Measurements from ENCODE around the gene LGR6. TPM values are rescaled to one million over a fixed set of nuclear protein-coding genes. Genes with fewer than 3 reads are reported as not detected.

Gene LGR6
- total RNA-seq, 2 experiments from 2014 or later = not detected

- no peak for DNase-seq
- H3K27ac Mint-ChIP-seq = no peak overlapping the region
- H3K36me3 Mint-ChIP-seq (ENCODE audit: low read depth) = no peaks in the 10 kb centered on the region
- H3K4me1 Mint-ChIP-seq = peaks cover 2% of the 10 kb centered on the region
- no peak overlapping the region for H3K4me3 Mint-ChIP-seq
- ChIA-PET POLR2A (no interaction called here), CTCF (no interaction called here)
- H3K27me3 Mint-ChIP-seq = no peaks in the 10 kb centered on the region
- H3K9me3 Mint-ChIP-seq = no peaks in the 10 kb centered on the region
Measured at GRCh38 chr1:202357506-202357905, 163.9 kb downstream of the LGR6 start.

GRCh38 chr1:202361224-202361623 lies 167.6 kb downstream of the LGR6 start:
- Mint-ChIP-seq H3K27me3 (no peaks in the 10 kb centered on the region), H3K27ac (no peak overlapping the region), H3K36me3 (ENCODE audit: low read depth) (no peaks in the 10 kb centered on the region), H3K9me3 (no peaks in the 10 kb centered on the region), H3K4me3 (no peak overlapping the region), H3K4me1 (peaks cover 2% of the 10 kb centered on the region)
- ChIA-PET CTCF (interaction anchor here (0.7 kb wide), 1 partner anchor 630 kb away, joined by 3 read pairs; no protein-coding TSS in a partner anchor), POLR2A (no interaction called here)
- DNase-seq = no peak

GRCh38 chr1:202361701-202362100 lies 168.1 kb downstream of the LGR6 start:
- CTCF ChIA-PET = no interaction called here
- peaks cover 2% of the 10 kb centered on the region for H3K4me1 Mint-ChIP-seq

GRCh38 chr1:202362212-202362611 lies 168.6 kb downstream of the LGR6 start:
- Mint-ChIP-seq H3K36me3 (ENCODE audit: low read depth) (no peaks in the 10 kb centered on the region), H3K9me3 (no peaks in the 10 kb centered on the region), H3K27me3 (no peaks in the 10 kb centered on the region), H3K4me3 (no peak overlapping the region), H3K4me1 (peaks cover 2% of the 10 kb centered on the region), H3K27ac (no peak overlapping the region)
- no peak for DNase-seq
- CTCF ChIA-PET = no interaction called here
- POLR2A ChIA-PET = no interaction called here

More at GRCh38 chr1:202361701-202362100, 168.1 kb downstream of the LGR6 start:
- no peak for DNase-seq
- Mint-ChIP-seq H3K9me3 (no peaks in the 10 kb centered on the region), H3K27me3 (no peaks in the 10 kb centered on the region), H3K27ac (no peak overlapping the region), H3K4me3 (no peak overlapping the region), H3K36me3 (ENCODE audit: low read depth) (no peaks in the 10 kb centered on the region)
- POLR2A ChIA-PET = no interaction called here

- no peaks in the 10 kb centered on the region for H3K4me1 Mint-ChIP-seq
- H3K4me3 Mint-ChIP-seq = no peak overlapping the region
Measured at GRCh38 chr1:202365092-202365815, 171.7 kb downstream of the LGR6 start.

GRCh38 chr1:202367271-202367670 lies 173.7 kb downstream of the LGR6 start:
- CTCF ChIA-PET = no interaction called here
- no peaks in the 10 kb centered on the region for H3K36me3 Mint-ChIP-seq (ENCODE audit: low read depth)
- DNase-seq = no peak
- H3K27me3 Mint-ChIP-seq = no peaks in the 10 kb centered on the region
- H3K9me3 Mint-ChIP-seq = no peaks in the 10 kb centered on the region
- POLR2A ChIA-PET = no interaction called here
- H3K27ac Mint-ChIP-seq = no peak overlapping the region
- H3K4me1 Mint-ChIP-seq = no peaks in the 10 kb centered on the region
- no peak overlapping the region for H3K4me3 Mint-ChIP-seq

More at GRCh38 chr1:202365092-202365815, 171.7 kb downstream of the LGR6 start:
- Mint-ChIP-seq H3K27ac (no peak overlapping the region), H3K9me3 (no peaks in the 10 kb centered on the region), H3K27me3 (no peaks in the 10 kb centered on the region), H3K36me3 (ENCODE audit: low read depth) (no peaks in the 10 kb centered on the region)
- ChIA-PET POLR2A (interaction anchor here (0.7 kb wide), 1 partner anchor 16 kb away, joined by 4 read pairs; no protein-coding TSS in a partner anchor), CTCF (interaction anchor here (0.6 kb wide), 1 partner anchor 278 kb away, joined by 3 read pairs; no protein-coding TSS in a partner anchor)
- no peak for DNase-seq

Other genes starting within 250 kb of the LGR6 start
- not detected for gene LMOD1, start 247.3 kb upstream of the LGR6 start, total RNA-seq
- gene TIMM17A, start 238.3 kb upstream of the LGR6 start, total RNA-seq = 10 to 100 TPM; 42.8 to 45.1 TPM
- gene RNPEP, start 211.2 kb upstream of the LGR6 start, total RNA-seq = 10 to 100 TPM; 31.0 to 32.8 TPM
- under 1 TPM; 0.22 to 0.56 TPM for gene ELF3, start 183.2 kb upstream of the LGR6 start, total RNA-seq
- gene GPR37L1, start 70.9 kb upstream of the LGR6 start, total RNA-seq = not detected
- gene ARL8A, start 49.1 kb upstream of the LGR6 start, total RNA-seq = 10 to 100 TPM; 51.6 to 53.8 TPM
- 100 to 1,000 TPM; 183 to 188 TPM for gene PTPN7, start 33.2 kb upstream of the LGR6 start, total RNA-seq
- gene UBE2T, start 148.1 kb downstream of the LGR6 start, total RNA-seq = 10 to 100 TPM; 68.3 to 80.3 TPM
- 10 to 100 TPM; 20.2 to 25.0 TPM for gene PPP1R12B, start 154.9 kb downstream of the LGR6 start, total RNA-seq

All from activated CD4-positive, alpha-beta T cell treated with anti-CD3 and anti-CD28 coated beads, Interleukin-2, amount 10 ng/mL, durations not matched to agents 7 days and 5 days (primary cell).